H9 (cell line): ENCODE measurements around the gene PTPRQ. TPM values are rescaled to one million over a fixed set of nuclear protein-coding genes. Genes with fewer than 3 reads are reported as not detected.
A peak's percentile ranks its signal among the peaks of the same experiment; 100 is the strongest.

Experiments
- DNase-seq: peaks from one replicate; pipeline ENCODE4 v3.0.0-alpha.2; 2017
- H2AFZ ChIP-seq: one replicate; pipeline ENCODE4 v1.6.1; 2013; ENCODE audit warnings: mild to moderate bottlenecking, low read length, control low read depth, moderate library complexity
- H2AK5ac ChIP-seq: 2 replicates; pipeline ENCODE4 v1.6.1; 2013; ENCODE audit warnings: low read length, control low read depth, mixed read lengths; ENCODE audit not compliant: insufficient read length
- H2BK120ac ChIP-seq: one replicate; pipeline ENCODE4 v1.6.1; 2013; ENCODE audit warnings: low read depth, mild to moderate bottlenecking, low read length, control low read depth, inconsistent platforms; ENCODE audit not compliant: poor library complexity, severe bottlenecking
- H2BK12ac ChIP-seq: 2 replicates; pipeline ENCODE4 v1.6.1; 2013; ENCODE audit warnings: low read length, control low read depth, mixed read lengths, low read depth; ENCODE audit not compliant: insufficient read length
- H2BK15ac ChIP-seq: 2 replicates; pipeline ENCODE4 v1.6.1; 2013; ENCODE audit warnings: low read depth, low read length, control low read depth
- H2BK20ac ChIP-seq: one replicate; pipeline ENCODE4 v1.6.1; 2013; ENCODE audit warnings: low read depth, mild to moderate bottlenecking, low read length, control low read depth, inconsistent platforms; ENCODE audit not compliant: poor library complexity, severe bottlenecking
- H2BK5ac ChIP-seq: 2 replicates; pipeline ENCODE4 v1.6.1; 2013; ENCODE audit warnings: low read length, control low read depth, mixed read lengths; ENCODE audit not compliant: insufficient read length
- H3K14ac ChIP-seq: 2 replicates; pipeline ENCODE4 v1.6.1; 2013; ENCODE audit warnings: low read length, control low read depth; ENCODE audit not compliant: insufficient read depth
- H3K18ac ChIP-seq: 2 replicates; pipeline ENCODE4 v1.6.1; 2013; ENCODE audit warnings: low read depth, mild to moderate bottlenecking, mixed read lengths, low read length, control low read depth; ENCODE audit not compliant: insufficient read length
- H3K23ac ChIP-seq: 2 replicates; pipeline ENCODE4 v1.6.1; 2013; ENCODE audit warnings: low read length, control low read depth, mixed read lengths, low read depth; ENCODE audit not compliant: insufficient read length
- H3K23me2 ChIP-seq: 2 replicates; pipeline ENCODE4 v1.6.1; 2013; ENCODE audit warnings: low read depth, mild to moderate bottlenecking, mixed read lengths, low read length, control low read depth; ENCODE audit not compliant: insufficient read length, poor library complexity, severe bottlenecking
- H3K27ac ChIP-seq: 2 replicates; pipeline ENCODE4 v1.5.1; 2013; ENCODE audit warnings: low read length, control low read depth, mixed read lengths, low read depth; ENCODE audit not compliant: insufficient read length
- H3K27me3 ChIP-seq: 2 replicates; pipeline ENCODE4 v1.6.1; 2013; ENCODE audit warnings: low read length, control low read depth, inconsistent platforms; ENCODE audit not compliant: insufficient read depth
- H3K4ac ChIP-seq: 2 replicates; pipeline ENCODE4 v1.6.1; 2013; ENCODE audit warnings: low read depth, mild to moderate bottlenecking, control low read depth, inconsistent platforms, low read length, moderate library complexity
- H3K4me1 ChIP-seq: 2 replicates; pipeline ENCODE4 v1.6.1; 2013; ENCODE audit warnings: low read length, control low read depth, inconsistent platforms; ENCODE audit not compliant: insufficient read depth
- H3K4me2 ChIP-seq: 2 replicates; pipeline ENCODE4 v1.6.1; 2013; ENCODE audit warnings: low read length, control low read depth, mixed read lengths; ENCODE audit not compliant: insufficient read length, insufficient read depth
- H3K56ac ChIP-seq: 2 replicates; pipeline ENCODE4 v1.6.1; 2013; ENCODE audit warnings: low read depth, mild to moderate bottlenecking, mixed read lengths, low read length, control low read depth; ENCODE audit not compliant: insufficient read length
- H3K79me1 ChIP-seq: 2 replicates; pipeline ENCODE4 v1.6.1; 2013; ENCODE audit warnings: low read depth, mild to moderate bottlenecking, moderate library complexity, low read length, control low read depth, inconsistent platforms; ENCODE audit not compliant: insufficient read depth, poor library complexity, severe bottlenecking
- H3K79me2 ChIP-seq: 2 replicates; pipeline ENCODE4 v1.6.1; 2013; ENCODE audit warnings: low read length, control low read depth, inconsistent platforms; ENCODE audit not compliant: insufficient read depth
- H3K9ac ChIP-seq: 2 replicates; pipeline ENCODE4 v1.6.1; 2013; ENCODE audit warnings: low read length, control low read depth, mixed read lengths; ENCODE audit not compliant: insufficient read length; ENCODE audit errors: extremely low read depth
- H3K9me3 ChIP-seq: one replicate; pipeline ENCODE4 v1.6.1; 2013; ENCODE audit warnings: low read depth, low read length, inconsistent platforms; ENCODE audit not compliant: control insufficient read depth
- H3T11ph ChIP-seq: one replicate; pipeline ENCODE4 v1.6.1; 2013; ENCODE audit warnings: mild to moderate bottlenecking, low read length, control low read depth, inconsistent platforms
- H4K20me1 ChIP-seq: one replicate; pipeline ENCODE4 v1.6.1; 2013; ENCODE audit not compliant: control insufficient read depth, insufficient read length, insufficient read depth
- H4K5ac ChIP-seq: 2 replicates; pipeline ENCODE4 v1.6.1; 2013; ENCODE audit warnings: low read depth, mild to moderate bottlenecking, mixed read lengths, low read length, control low read depth; ENCODE audit not compliant: insufficient read length
- H4K8ac ChIP-seq: replicated peaks from 2 replicates; pipeline ENCODE4 v1.6.1; 2013; ENCODE audit warnings: low read length, control low read depth, mixed read lengths, low read depth; ENCODE audit not compliant: insufficient read length
- H4K91ac ChIP-seq: 2 replicates; pipeline ENCODE4 v1.6.1; 2013; ENCODE audit warnings: low read depth, mild to moderate bottlenecking, moderate library complexity, mixed read lengths, low read length, control low read depth; ENCODE audit not compliant: insufficient read length
- H3K27ac Mint-ChIP-seq, 3 experiments: 2 replicates in 2 of 3; 3 replicates in 1 of 3; pipeline ENCODE4 v1.8.0; 2020 to 2021; ENCODE audit warnings: mixed read lengths in 3 of 3, mild to moderate bottlenecking in 1 of 3, moderate library complexity in 1 of 3
- H3K27me3 Mint-ChIP-seq: 2 replicates; pipeline ENCODE4 v1.8.0; 2021; ENCODE audit warnings: low read depth, mild to moderate bottlenecking, moderate library complexity, mixed read lengths
- H3K36me3 Mint-ChIP-seq, 3 experiments: 2 replicates in 2 of 3; 3 replicates in 1 of 3; pipeline ENCODE4 v1.8.0; 2020 to 2021; ENCODE audit warnings: low read depth in 3 of 3, mixed read lengths in 3 of 3; ENCODE audit not compliant: insufficient read depth in 1 of 3
- H3K4me1 Mint-ChIP-seq, 2 experiments: 2 replicates each; pipeline ENCODE4 v1.8.0; 2020; ENCODE audit warnings: mixed read lengths in 2 of 2
- H3K4me3 Mint-ChIP-seq, 2 experiments: 2 replicates in 1 of 2; 3 replicates in 1 of 2; pipeline ENCODE4 v1.8.0; 2020 to 2021; ENCODE audit warnings: mild to moderate bottlenecking in 2 of 2, mixed read lengths in 2 of 2, moderate library complexity in 1 of 2
- H3K9me3 Mint-ChIP-seq, 2 experiments: 2 replicates in 1 of 2; 3 replicates in 1 of 2; pipeline ENCODE4 v1.8.0; 2020; ENCODE audit warnings: mild to moderate bottlenecking in 2 of 2, mixed read lengths in 2 of 2, moderate library complexity in 1 of 2
- CTCF ChIP-seq: fragments of 200-600 bp; sonication (generic); conservative IDR thresholded peaks from 3 replicates; pipeline ENCODE4 v1.8.0; 2021; ENCODE audit warnings: antibody characterized with exemption, mild to moderate bottlenecking
- WGBS: extraction: QIAGEN DNeasy Blood & Tissue Kit; methylation state at CpG from one replicate; pipeline ENCODE4 v1.1.7; 2013; ENCODE audit warnings: missing lambda C conversion rate, low lambda C conversion rate, mixed read lengths; ENCODE audit not compliant: insufficient read length; ENCODE audit errors: extremely low coverage; 5-methylcytosine and 5-hydroxymethylcytosine counted together
- total RNA-seq: library from RNA; stranded (reverse); gene quantifications from 2 replicates; pipeline ENCODE4 v1.2.1, GENCODE V29; 2021

The PTPRQ gene
- total RNA-seq, 1 experiment from 2014 or later, result not detected

- no peak overlapping the region for H3K27ac Mint-ChIP-seq
- peaks cover 86% of the 10 kb centered on the region for H3K27me3 Mint-ChIP-seq
- H3K4me1 Mint-ChIP-seq, result peaks cover 70 to 73% of the 10 kb centered on the region in 2 experiments
- Histone ChIP-seq H2BK12ac (no peak overlapping the region), H2AFZ (no peak overlapping the region), H4K91ac (no peak overlapping the region), H3K56ac (no peak overlapping the region), H3K23ac (no peak overlapping the region), H3K4me2 (peak overlapping the region; percentile 82), H3K18ac (no peak overlapping the region), H2BK120ac (no peak overlapping the region), H4K5ac (no peak overlapping the region), H2AK5ac (no peak overlapping the region), H2BK15ac (no peak overlapping the region), H3K79me2 (no peaks in the 10 kb centered on the region), H3K14ac (no peak overlapping the region), H4K20me1 (no peaks in the 10 kb centered on the region), H3K4ac (no peak overlapping the region), H3K9me3 (no peaks in the 10 kb centered on the region), H4K8ac (no peak overlapping the region), H3T11ph (no peak overlapping the region), H3K4me1 (peaks cover 13% of the 10 kb centered on the region), H2BK20ac (no peak overlapping the region), H3K79me1 (no peaks in the 10 kb centered on the region), H2BK5ac (no peak overlapping the region), H3K27me3 (peaks cover 68% of the 10 kb centered on the region), H3K23me2 (peaks cover 22% of the 10 kb centered on the region), H3K9ac (no peak overlapping the region), H3K27ac (no peak overlapping the region)
- H3K4me3 Mint-ChIP-seq, result no peak overlapping the region
- H3K9me3 Mint-ChIP-seq, result no peaks in the 10 kb centered on the region; a peak in 1 of 5 replicates
- DNase-seq, result no peak
- no peaks in the 10 kb centered on the region for H3K36me3 Mint-ChIP-seq
- peak; percentile 7; the same call in 1 of the 3 replicates for TF ChIP-seq CTCF
- no CpG with 5 or more reads among the region's 1 CpG for WGBS
Observed at GRCh38 chr12:80710727-80711449, 266.9 kb downstream of the PTPRQ start.
